Right hindlimb (tissue), 1 donor: Measurements from ENCODE around the gene R3HDM4.
A peak's percentile ranks its signal among the peaks of the same experiment; 100 is the strongest.

Experiments
- DNase-seq: peaks from one replicate; pipeline ENCODE4 v3.0.0-alpha.2; 2018

The R3HDM4 gene

DNA sequence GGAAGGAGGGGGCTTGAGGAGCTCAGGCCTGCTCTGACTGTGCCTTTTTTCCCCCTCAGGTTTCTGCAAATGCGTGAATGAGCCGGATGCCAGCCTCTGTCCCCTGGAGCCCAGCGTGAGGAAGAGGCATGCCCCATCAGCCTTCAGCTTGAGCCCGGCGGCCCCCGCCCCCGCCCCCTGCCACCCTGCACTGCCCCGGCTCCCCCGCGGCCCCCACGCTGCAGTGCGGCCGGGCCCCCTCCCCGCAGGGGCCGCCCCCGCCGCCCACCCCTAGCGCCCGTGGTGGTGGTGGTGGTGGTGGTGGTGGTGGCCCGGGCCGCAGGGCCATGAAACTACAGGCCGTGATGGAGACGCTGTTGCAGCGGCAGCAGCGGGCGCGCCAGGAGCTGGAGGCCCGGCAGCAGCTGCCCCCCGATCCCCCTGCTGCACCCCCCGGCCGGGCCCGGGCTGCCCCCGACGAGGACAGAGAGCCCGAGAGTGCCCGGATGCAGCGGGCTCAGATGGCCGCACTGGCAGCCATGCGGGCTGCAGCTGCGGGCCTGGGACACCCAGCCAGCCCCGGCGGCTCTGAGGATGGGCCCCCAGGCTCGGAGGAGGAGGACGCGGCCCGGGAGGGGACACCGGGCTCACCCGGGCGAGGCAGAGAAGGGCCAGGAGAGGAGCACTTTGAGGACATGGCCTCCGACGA, 16.3 kb upstream of the R3HDM4 start:
- DNase-seq, result no peak

DNA sequence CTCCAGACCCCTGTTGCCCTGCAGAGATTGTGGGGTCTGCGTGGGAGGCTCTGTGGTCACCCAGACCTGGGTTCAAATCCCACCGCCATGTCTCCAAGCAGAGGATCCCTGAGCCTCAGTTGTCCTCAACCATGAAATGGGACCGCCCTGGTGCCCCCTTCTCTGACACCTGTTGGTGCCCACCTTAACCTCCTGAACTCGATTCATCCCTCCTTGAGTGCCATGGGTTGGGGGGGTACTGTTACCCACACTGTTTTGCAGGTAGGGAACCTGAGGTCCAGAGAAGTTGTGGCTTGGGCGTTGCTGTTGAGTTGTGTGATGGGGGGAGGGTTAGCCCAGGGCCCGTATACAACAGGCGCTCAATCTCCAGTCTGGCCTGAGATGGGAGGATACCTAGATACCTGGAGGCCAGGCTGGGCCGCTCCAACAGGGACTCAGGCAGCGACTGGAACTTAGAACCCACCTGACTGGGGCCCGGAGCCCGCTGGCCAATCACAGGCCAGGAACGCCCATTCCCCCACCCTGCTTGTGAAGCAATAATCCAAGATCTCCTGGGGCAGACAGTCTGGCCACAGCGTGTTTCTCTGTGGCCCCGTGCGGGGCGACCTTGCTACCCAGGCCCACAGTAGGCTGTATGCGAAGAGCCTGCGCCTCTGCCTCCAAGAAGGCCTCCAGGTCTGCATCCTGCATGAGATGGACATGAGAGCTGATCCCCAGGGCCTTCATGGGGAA, 15.6 kb upstream of the R3HDM4 start:
- DNase-seq, result no peak

DNA sequence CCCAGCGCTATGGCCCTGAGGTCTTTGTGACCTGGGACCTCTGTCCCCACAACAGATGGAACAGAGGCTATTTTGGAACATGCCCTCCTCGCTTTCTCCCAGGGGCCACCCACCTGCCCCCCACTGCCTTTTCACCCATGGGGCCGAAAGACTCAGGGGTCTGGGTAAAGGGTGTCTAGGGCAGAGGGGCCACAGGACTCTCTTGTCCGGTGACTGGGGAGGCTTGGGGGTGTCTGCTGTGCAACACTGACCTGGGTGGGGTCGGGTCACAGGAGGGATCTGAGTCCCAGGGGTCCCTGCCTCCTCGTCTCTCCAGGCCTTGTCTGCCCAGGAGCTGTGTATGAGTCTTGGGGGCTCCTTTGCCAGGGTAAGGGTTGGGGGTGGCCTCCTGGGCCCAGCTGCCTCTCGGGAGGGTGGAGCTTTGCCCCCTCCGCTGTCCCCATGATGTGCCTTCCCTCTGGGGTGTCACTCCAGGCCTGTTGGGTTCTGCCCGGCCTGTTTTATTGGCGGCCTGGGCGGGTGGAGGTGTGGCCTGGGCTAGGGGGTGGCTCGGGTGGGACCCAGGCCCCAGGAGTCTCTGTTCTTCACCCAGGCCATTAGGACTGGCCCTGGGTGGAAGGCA, 14.9 kb upstream of the R3HDM4 start:
- no peak for DNase-seq

DNA sequence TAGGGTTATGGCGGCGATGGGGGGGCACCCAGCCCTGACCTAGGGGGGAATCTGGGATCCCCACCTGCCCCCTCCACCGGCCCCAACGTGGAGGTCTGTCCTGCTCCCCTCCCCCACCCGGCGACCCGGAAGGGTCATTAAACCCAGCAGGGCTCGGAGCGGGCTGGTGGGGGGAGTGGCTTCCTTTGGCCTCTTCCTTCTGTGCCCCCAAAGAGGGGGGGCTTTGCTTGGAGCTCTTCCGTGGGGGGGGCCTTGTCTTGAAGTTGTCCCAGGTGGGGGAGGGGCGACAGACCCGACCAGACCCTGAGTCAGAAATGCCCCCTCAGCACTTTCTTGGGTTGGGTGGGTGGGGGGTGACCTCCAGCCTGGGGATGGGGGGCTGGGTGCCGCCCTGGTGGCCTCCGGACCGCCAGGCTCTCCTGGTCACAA, 14.3 kb upstream of the R3HDM4 start:
- no peak for DNase-seq

DNA sequence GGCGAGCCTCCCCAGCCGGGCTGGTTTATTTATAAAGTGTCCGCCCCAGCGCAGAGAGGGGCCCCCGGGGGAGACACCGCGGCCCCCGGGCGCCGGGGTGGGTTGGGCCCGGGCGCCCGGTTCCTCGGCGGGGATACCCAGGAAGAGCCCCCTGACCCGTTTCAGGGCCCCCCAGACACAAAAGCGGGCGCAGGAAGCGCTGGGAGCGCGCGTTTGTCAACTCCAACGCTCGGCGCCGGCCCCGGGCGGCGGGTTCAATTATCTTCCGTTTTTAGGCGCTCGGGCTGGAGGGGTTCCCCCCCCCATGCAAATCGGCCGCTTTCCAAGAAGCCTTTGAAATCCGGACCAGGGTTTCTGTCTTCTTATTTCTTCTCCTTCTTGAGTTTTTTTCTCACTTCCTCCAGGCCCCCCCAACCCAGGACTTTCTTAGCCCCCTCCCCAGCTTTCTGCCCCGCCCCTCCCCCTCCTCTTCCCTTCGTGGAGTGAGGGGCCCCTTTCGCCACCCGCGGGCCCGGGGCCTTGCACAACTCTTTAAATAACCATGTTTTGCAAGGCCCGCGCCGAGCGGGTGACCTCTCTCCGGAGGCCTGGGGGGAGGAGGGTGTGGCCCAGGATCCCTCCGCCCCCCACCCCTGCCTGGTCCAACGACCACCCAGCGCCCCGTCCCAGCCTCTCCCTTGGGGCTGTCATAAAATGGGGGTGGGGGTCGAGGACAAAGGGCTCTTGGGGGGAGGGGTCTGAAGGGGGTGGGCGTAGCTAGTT, 13.8 kb upstream of the R3HDM4 start:
- DNase-seq, result no peak

DNA sequence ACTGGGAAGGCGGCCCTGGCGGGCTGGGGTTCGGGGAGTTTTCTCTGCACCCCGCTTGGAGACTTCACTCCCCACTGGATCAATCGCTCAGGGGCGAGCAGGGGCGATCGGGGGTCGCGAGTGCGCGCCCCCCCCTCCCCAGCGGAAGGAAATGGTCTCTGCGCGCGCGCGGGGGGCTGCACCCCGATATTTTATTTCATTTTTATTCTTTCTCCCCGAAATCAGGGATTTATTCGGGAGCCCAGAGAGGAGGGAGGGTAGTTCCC, 13.2 kb upstream of the R3HDM4 start:
- no peak for DNase-seq

DNA sequence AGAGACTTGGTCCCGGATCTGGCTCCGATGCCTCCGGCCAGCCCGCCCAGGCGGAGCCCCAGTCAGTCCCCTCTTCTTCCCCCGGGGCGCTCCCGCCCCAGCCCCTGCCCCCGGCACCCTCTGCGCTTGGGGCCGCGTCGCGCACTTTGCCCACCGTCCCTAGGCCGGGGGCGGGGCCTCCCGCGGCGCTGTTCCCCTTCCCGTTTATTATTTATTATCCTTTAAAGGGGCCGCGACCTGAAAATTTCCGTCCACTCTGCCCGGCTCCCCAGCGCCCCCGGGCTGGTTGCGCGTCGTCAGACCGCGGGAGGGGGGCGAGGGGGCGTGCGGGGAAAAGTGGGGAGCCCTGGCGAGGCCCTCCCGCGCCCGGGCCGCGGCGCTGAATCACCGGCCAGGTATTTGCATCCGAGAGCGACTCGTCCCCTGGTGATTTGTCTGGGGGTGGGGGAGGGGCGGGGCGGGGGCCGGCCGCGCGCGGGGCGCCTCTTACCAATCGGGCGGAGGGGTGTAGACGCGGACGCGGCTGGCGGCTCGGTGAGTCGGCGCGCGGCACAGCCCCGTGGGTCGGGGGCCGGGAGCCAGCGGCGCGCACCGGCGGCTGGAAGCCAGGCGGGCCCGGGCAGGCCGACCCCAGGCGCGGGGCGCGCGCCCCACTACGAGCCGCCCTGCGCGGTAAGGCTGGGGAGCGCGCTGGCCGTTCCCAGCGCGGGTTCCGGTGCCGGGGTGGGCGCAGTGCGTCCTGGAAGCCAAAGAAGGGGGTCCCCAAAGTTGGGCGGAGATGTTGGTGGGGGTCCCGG, 12.7 kb upstream of the R3HDM4 start, which contains the start of gene ARID3A:
Gene ARID3A (plus strand): TSS at position 510 of the 797 bp plus-strand sequence. CDS start 3,494 bp downstream, outside the sequence.
- DNase-seq, result peak; percentile 87

DNA sequence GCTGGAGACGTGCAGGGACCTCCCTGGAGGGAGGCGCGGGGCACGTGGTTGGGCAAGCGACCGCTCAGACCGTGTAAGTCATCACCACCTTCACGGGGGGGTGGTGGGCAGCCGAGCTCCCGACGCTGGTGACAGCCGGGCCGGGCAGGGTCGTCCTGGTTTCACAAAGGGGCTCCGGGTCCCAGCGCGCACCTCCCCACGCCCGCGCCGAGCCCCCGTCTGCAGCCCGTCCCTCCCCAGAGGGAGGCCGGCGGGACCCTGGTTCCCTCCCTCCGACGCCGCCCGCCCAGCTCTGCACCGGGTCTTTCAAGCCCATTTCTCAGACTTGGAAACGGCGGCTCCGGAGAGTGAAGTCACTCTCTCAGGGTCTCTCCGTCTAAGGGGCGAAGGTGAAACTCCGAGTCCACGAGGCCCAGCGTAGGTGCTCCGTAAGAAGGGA, 12.1 kb upstream of the R3HDM4 start:
- no peak for DNase-seq

DNA sequence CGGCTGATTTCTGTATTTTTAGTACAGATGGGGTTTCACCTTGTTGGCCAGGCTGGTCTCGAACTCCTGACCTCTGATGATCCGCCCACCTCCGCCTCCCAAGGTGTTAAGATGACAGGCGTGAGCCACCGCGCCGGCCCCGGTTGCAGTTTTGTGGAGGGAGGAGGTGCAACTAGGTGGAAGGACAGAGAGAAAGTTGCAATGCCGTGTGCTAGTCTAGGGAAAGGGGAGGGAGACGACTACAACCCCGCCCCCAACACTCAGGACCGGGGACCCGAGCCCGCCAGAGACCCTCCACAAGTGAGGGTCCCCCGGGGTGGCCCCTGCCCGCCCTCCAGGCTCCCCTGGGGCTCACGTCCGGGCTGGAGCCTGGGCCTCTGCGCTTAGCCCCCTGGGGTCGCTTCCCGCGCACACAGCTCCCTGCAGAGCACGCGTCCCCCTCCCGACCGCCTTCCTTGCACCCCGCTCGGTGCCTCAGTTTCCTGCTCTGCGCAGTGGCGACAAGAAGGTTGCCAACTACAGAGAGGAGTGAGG, 11.6 kb upstream of the R3HDM4 start:
- no peak for DNase-seq

DNA sequence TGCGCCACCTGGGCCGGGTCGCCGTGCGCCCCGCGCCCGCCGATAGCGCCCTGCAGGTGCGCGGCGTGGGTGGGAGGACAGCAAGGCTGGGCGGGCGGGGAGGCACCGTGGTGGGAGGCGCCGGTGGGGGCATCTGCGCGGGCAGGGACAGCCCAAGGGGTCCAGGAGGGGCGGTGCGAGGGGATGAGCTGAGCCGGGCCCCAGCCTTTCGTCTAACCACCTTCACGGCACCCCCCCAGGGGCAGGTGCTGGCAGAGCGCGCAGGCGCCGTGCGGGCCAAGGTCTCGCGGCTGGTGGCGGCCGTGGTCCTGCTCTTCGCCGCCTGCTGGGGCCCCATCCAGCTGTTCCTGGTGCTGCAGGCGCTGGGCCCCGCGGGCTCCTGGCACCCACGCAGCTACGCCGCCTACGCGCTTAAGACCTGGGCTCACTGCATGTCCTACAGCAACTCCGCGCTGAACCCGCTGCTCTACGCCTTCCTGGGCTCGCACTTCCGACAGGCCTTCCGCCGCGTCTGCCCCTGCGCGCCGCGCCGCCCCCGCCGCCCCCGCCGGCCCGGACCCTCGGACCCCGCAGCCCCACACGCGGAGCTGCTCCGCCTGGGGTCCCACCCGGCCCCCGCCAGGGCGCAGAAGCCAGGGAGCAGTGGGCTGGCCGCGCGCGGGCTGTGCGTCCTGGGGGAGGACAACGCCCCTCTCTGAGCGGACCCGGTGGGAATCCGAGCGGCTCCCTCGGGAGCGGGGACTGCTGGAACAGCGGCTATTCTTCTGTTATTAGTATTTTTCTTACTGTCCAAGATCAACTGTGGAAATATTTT, 7.2 kb upstream of the R3HDM4 start:
- DNase-seq, result no peak

DNA sequence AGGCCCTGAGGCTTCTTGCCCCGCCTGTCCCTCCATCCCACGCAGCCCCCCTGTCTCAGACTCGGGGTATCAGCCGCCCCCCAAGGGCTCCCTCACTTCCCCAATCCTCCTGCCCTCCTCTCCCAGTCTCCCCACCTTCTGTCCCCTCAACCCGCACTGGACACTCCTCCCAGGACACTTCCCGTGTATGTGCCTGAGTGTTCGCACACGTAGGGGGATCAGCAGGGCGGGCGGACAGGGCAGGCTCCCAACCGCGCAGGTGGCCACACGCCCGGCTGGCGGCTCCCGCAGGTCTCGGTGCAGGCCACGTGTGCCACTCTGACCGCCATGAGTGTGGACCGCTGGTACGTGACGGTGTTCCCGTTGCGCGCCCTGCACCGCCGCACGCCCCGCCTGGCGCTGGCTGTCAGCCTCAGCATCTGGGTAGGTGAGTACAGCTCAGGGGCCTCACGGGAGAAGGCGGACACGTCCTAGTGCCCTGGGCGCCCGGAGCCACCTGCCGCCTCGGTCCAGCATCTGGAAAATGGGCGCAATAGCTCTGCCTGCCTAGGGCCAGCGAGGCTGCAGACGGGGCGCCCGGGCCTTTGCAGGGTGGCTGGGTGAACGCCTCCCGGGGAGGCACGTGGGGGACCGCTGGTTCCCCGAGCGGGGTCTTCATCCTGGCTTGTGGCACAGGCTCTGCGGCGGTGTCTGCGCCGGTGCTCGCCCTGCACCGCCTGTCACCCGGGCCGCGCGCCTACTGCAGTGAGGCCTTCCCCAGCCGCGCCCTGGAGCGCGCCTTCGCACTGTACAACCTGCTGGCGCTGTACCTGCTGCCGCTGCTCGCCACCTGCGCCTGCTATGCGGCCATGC, 6.4 kb upstream of the R3HDM4 start:
- DNase-seq, result no peak

DNA sequence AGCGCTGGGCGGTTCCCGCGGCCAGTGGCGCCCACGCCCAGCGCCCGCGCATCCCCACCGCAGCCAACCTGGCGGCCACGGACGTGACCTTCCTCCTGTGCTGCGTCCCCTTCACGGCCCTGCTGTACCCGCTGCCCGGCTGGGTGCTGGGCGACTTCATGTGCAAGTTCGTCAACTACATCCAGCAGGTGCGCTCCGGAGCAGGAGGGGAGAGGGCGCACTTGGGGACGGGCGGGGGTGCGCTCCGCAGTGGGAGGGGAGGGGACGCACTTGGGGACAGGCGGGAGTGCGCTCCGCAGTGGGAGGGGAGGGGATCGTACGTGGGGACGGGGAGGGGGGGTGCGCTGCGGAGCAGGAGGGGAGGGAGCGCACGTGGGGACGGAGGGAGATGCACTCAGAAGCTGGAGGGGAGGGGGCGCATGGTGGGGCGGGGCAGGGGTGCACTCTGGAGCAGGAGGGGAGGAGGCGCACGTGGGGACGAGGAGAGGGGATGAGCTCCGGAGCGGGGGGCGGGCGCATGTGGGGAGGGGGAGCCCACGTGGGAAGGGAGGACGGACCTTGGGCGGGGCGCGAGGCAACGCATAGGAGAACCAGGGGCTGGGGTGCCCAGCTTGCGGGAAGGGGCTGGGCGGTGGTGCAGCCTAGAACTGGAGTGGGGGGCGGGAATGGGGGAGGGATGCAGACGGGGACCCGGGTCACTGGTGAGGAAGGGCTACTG, 5.6 kb upstream of the R3HDM4 start:
- DNase-seq, result no peak

DNA sequence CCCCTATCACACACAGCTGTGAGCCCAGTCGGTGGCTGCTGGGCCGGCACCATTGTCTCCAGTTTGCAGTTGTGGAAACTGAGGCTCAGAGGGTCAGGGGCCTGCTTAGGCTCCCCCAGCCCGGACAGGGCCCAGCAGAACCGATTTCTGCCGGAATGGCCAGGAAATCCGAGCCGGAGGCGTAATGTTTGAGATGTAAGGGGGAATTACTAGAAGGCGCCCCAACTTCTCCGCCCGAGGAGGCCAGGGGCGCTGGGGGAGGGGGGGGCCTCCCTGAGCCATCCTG, 5.1 kb upstream of the R3HDM4 start:
- no peak for DNase-seq

DNA sequence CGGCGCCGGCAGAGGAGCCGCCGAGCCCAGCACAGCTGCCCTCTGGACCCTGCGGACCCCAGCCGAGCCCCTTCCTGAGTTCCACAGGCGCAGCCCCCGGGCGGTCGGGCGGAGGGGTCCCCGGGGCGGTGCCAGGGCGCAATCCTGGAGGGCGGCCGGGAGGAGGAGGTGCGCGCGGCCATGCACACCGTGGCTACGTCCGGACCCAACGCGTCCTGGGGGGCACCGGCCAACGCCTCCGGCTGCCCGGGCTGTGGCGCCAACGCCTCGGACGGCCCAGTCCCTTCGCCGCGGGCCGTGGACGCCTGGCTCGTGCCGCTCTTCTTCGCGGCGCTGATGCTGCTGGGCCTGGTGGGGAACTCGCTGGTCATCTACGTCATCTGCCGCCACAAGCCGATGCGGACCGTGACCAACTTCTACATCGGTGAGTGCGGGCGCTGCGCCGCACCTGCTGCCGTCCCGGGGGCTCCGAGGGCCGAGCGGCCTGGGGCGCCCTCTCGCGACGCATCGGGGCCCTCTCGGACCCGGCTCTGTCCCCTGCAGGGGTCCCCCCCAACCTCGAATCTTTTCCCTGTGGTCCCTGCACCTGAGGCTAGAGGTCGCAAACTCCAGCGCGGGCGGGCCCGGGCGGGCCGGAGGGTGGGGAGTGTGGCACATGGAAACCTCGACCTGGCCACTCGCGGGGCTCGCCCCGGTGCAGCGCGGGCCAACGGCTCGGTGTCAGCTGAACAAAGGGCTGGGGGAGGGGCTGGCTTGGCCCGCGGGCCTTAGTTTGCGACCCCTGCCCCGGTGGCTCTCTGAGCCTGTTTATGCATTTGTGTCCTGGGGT, 4.5 kb upstream of the R3HDM4 start, which contains the start of gene KISS1R:
Gene KISS1R (plus strand): TSS at position 11 of the 829 bp plus-strand sequence. CDS start 170 bp downstream, at position 181.
- DNase-seq, result no peak

DNA sequence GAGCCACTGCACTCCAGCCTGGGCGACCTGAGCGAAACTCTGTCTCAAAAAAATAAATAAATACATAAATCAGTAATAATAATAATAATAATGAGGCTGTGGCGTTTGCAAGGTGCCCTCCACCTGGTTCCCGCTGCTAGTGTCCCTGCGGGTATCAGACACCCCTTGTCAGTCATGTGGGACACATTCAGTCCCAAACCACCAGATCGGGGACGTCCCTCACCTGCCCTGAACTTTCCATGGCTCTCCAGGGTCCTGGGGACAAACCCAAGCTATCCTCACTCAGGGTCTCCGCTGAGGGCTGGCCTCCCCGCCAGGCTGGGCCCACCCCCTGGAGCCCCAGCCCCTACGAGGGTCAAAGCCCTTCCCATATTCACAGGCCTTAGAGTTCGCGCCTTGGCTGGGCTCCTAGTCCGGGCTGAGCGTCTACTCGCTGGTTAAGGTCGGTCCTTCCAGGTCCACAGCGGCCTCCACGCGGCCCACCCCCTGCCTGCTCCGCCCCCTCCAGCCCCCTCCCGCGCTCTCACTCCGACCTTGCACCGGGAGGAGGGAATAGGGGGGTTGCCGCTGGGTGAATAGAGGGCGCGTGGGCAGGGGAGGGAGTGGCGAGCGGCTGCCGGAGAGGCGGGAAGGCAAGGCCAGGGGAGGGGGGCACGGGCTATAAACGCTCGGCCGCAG, 3.8 kb upstream of the R3HDM4 start:
- DNase-seq, result no peak

DNA sequence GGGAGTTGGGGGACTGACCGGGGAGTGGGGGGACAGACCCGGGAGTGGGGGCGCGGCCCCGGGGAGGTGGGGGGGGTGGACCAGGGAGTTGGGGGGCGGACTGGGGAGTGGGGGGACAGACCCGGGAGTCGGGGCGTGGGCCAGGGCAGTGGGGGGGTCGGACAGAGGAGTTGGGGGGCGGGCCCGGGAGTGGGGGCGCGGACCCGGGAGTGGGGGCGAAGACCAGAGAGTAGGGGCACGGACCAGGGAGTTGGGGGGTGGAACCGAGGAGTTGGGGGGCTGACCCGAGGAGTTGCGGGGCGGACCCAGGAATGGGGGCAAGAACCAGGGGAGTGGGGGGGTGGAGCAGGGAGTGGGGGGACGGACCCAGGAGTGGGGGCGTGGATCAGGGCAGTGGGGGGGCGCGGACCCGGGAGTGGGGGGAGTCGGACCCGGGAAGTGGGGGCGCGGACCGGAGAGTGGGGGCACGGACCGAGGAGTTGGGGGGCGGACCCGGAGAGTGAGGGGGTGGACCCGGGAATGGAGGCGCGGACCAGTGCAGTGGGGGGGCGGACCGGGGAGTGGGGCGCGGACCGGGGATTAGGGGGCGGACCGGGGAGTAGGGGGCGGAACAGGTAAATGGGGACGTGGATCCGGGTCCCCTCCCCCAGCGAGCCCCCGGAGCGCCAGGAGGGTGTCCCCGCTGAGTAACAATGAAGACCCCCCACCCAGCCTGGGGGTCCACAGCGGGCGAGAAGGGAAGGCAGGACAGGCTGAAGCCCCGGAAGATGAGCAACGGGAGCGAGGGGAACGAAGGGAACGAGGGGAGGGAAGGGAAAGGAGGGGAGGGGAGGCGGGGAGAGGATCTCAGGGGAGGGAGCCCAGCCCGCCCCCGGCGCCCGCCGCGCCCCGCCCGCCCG, 589 bp downstream of the R3HDM4 start:
- DNase-seq, result peak; percentile 69
